Transverse colon (tissue), 3 donors: ENCODE results near the gene ENOPH1.

Experiments
- CTCF ChIP-seq, 5 experiments: fragments of 200-600 bp in 3 of 5; fragments of 450-650 bp in 2 of 5; sonication (generic) in 3 of 5; IDR thresholded peaks; 1 replicate in 2 of 5; 2 replicates in 3 of 5; pipeline ENCODE4 v1.5.1; 2016 to 2017; ENCODE audit warnings: antibody characterized with exemption in 5 of 5, inconsistent platforms in 3 of 5, mild to moderate bottlenecking in 2 of 5, moderate library complexity in 1 of 5
- EP300 ChIP-seq: sonication (generic); formaldehyde crosslinking; IDR thresholded peaks from one replicate; pipeline ENCODE4 v1.6.1; 2017; ENCODE audit warnings: antibody characterized with exemption, low read depth

DNA sequence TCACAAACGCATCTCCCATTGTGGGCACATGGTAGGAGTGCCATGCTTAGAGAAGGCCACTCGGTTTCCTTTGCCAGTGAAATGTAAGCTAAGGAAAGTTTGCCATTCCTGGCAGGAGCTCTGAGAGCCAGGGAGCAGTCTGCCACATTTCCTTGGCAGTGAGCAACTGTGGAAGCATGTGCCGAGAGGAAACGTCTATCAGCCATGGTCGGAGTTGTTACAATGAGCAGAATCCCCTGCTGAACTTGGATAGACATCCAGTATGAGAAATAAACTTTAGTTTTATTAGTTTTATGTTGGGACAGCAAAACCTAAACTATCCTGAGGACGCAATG, 51.1 kb downstream of the ENOPH1 start:
- TF ChIP-seq CTCF (IDR thresholded peaks at IDR 0.05) (no peak), EP300 (no peak)
